Measurements from ENCODE around the gene SLC5A10. TPM values are rescaled to one million over a fixed set of nuclear protein-coding genes. Genes with fewer than 3 reads are reported as not detected.

Gene SLC5A10
- total RNA-seq, 1 donor from 2014 or later: not detected

DNA sequence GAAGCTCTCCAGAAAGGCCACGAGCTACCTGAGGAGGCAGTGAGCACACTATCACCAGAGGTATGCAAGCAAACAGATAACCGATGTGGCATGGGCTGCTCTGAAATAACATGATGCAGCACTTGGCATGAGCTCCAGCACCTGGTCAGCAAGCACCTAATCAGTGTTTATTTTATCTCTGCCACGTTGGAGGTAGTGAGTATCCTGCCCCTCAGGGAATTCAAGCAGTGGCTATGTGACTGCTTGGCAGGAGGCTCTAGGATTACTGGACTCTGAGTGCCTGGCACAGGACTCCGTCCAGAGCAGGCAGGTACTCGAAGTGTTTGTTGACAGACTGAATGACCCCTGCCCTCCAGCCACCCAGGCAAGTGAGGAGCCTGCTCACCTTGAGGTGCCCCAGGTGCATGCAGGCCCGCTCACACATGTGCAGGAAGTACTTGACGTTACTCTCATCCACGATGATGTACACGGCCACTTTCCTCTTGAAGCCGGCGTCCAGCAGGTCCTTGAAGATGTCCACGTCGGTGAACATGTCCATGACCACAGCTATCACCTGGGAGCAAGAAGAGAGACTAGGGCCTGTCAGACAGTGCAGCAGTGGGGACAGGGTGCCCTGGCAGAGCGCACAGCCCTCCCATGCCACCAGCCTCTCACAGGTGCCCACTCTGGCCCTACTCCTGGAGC, 36.0 kb downstream of the SLC5A10 start:
- Histone ChIP-seq H3K36me3 (peaks cover 8 to 11% of the 10 kb centered on the region in 2 donors), H3K9me3 (no peaks in the 10 kb centered on the region), H3K4me1 (no peaks in the 10 kb centered on the region), H3K27ac (no peak overlapping the region), H3K27me3 (no peaks in the 10 kb centered on the region), H3K4me3 (no peak overlapping the region)
- intact Hi-C loops (cut with DNase I): no loop called here
- TF ChIP-seq, protein P1, sequence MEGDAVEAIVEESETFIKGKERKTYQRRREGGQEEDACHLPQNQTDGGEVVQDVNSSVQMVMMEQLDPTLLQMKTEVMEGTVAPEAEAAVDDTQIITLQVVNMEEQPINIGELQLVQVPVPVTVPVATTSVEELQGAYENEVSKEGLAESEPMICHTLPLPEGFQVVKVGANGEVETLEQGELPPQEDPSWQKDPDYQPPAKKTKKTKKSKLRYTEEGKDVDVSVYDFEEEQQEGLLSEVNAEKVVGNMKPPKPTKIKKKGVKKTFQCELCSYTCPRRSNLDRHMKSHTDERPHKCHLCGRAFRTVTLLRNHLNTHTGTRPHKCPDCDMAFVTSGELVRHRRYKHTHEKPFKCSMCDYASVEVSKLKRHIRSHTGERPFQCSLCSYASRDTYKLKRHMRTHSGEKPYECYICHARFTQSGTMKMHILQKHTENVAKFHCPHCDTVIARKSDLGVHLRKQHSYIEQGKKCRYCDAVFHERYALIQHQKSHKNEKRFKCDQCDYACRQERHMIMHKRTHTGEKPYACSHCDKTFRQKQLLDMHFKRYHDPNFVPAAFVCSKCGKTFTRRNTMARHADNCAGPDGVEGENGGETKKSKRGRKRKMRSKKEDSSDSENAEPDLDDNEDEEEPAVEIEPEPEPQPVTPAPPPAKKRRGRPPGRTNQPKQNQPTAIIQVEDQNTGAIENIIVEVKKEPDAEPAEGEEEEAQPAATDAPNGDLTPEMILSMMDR (IDR thresholded peaks at IDR 0.05): no peak
- no peak for DNase-seq (ENCODE audit: low spot score in 2 of 2)

DNA sequence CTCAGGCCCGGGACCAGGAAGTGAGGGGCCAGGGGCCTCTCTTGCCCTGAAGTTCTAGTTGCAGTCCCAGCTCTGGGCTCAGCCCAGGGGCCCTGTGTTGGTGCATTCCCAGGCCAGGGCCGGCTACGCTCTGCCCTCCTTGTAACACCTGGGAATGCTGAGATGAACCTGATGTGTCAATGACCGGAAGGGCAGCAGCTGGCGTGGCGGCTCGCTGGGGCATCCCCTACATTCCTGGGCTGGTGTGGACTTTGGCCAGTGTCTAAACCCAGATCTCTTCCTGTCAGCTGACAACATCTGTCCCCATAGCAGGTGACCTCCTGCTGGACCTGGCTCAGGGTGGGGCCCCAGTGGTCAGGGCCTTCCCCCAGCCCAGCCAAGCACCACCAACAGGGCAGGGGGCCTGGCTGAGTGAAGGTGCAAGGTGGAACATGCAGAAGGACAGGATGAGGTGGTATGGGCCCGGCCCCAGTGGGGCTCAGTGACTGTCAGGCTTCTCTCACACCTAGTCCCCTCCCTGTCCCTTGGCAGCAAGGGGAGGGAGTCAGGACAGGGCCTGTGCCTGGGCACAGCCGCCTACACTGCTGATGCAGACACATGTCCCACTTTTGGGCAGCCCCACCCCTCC, 36.7 kb downstream of the SLC5A10 start:
- DNase-seq (ENCODE audit: low spot score in 2 of 2): no peak
- H3K27ac ChIP-seq: no peak overlapping the region
- H3K4me3 ChIP-seq: no peak overlapping the region
- H3K36me3 ChIP-seq: peaks cover 8 to 11% of the 10 kb centered on the region in 2 donors
- no peaks in the 10 kb centered on the region for H3K9me3 ChIP-seq
- H3K4me1 ChIP-seq: no peaks in the 10 kb centered on the region
- no peaks in the 10 kb centered on the region for H3K27me3 ChIP-seq
- intact Hi-C loops (cut with DNase I): no loop called here
- TF ChIP-seq, protein P1 (IDR thresholded peaks at IDR 0.05): no peak

DNA sequence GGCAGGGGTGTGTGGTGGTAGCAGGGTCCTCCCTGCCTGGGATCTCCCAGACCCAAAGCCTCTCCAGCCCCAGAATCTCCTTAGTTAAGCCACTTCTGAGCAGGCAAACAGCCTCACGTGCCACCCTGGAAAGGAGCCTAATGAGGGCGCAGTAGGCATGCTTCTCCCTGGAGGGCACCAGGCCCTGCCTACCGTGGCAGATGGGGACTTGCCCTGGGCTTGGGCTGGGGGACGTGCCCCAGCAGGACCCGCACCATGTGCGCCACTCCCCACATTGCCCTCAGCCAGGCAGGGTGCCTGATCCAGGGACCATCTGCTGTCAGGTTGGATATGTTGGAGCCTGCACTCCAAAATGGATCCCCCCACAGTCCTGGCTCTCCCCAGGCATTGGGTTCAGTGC, 38.4 kb downstream of the SLC5A10 start:
- Histone ChIP-seq H3K27ac (no peak overlapping the region), H3K36me3 (peaks cover 3 to 8% of the 10 kb centered on the region in 2 donors), H3K4me3 (no peak overlapping the region), H3K4me1 (no peaks in the 10 kb centered on the region), H3K27me3 (no peaks in the 10 kb centered on the region), H3K9me3 (peaks cover 0 to 3% of the 10 kb centered on the region in 2 donors)
- TF ChIP-seq, protein P1 (IDR thresholded peaks at IDR 0.05): no peak
- DNase-seq (ENCODE audit: low spot score in 2 of 2): no peak
- intact Hi-C loops (cut with DNase I): no loop called here

DNA sequence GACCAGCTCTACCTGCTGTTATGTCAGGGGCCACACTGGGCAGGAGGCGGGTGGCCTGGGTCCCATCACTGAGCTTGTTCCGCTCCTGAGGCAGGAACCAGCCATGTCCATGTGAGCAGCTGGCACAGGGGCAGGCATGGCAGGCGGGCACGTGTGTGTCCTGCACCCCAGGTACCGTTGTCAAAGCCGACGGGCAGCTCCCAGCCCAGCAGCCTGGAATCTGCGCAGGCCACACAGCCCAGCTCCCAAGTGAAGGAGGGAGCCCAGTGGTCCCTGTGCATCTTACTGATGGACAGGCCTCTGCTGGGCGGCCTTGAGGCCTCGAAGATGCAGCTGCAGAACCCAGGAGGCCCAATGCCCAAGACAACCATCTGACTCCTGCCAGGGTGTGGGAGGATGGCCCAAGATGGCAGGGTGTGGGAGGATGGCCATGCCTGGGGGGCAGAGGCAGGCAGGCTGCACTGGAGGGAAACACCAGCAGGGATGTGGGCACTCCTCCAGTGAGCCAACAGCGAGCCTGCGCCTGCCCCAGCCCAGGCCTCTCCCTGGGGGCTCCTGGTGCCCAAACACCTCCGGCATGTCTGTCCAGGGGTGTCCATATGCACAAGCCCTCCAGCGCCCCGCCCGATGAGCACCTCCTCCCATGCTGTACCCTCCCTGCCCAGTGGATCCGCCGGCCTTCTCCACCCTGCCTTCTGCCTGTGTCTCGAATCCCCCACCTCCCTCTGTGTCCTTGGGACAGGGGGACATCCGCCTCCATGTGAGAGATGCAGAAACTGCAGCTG, 39.8 kb downstream of the SLC5A10 start:
- H3K36me3 ChIP-seq: peaks cover 0 to 2% of the 10 kb centered on the region in 2 donors
- no peak overlapping the region for H3K4me3 ChIP-seq
- intact Hi-C loops (cut with DNase I): no loop called here
- TF ChIP-seq, protein P1 (IDR thresholded peaks at IDR 0.05): no peak
- no peaks in the 10 kb centered on the region for H3K27me3 ChIP-seq
- no peak overlapping the region for H3K27ac ChIP-seq
- no peak for DNase-seq (ENCODE audit: low spot score in 2 of 2)
- H3K9me3 ChIP-seq: peaks cover 0 to 16% of the 10 kb centered on the region in 2 donors
- H3K4me1 ChIP-seq: no peaks in the 10 kb centered on the region

DNA sequence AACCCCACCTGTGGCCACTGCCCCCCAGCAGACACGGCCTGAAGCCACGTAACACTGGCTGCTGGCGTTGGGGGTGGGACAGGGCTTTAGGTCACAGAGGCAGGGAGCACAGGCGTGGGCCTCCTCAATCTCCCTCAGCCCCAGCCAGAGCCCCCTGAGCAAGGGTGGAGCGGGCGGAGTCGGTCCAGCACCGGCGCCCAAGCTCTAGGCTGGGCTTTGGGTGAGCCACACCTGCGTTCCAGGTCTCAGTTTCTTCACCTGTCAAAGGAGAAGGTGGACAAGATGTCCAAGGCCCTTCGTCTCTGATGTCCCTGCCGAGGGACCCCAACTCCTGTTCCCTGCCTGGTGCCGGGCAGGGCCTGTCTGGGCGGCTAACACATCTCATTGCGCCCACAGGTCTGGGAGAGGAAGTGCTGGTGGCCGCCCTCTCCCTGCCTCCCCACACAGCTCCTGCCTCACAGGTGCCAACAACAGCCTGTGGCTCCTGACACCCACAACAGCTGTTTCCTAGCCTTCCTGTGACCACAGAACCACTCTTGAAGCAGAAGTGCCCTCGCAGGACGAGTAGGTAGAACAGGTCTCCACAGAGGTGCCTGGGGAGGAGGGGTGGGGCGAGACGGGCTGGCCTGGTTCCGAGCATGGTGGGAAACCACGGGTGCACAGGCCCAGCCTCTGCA, 40.6 kb downstream of the SLC5A10 start:
- no peaks in the 10 kb centered on the region for H3K27me3 ChIP-seq
- TF ChIP-seq, protein P1 (IDR thresholded peaks at IDR 0.05): no peak
- no peak for DNase-seq (ENCODE audit: low spot score in 2 of 2)
- no peaks in the 10 kb centered on the region for H3K4me1 ChIP-seq
- peaks cover 0 to 17% of the 10 kb centered on the region in 2 donors for H3K9me3 ChIP-seq
- intact Hi-C loops (cut with DNase I): no loop called here
- H3K4me3 ChIP-seq: no peak overlapping the region
- no peaks in the 10 kb centered on the region for H3K36me3 ChIP-seq
- H3K27ac ChIP-seq: no peak overlapping the region

Measured in ascending aorta (tissue), 2 donors.